T-helper 1 cell treated with Interleukin-12 subunit alpha and Interleukin-12 subunit beta and Interleukin-4 antibody, amounts not matched to agents 30 μg/mL and 1 μg/mL, for 36 hours (primary cell): ENCODE data around the gene ADAMTS12.

Experiments
- H3K27ac Mint-ChIP-seq: one replicate; pipeline ENCODE4 v1.8.0; 2021; ENCODE audit warnings: mild to moderate bottlenecking, mixed read lengths
- H3K27me3 Mint-ChIP-seq: one replicate; pipeline ENCODE4 v1.8.0; 2021; ENCODE audit warnings: low read depth, mixed read lengths
- H3K36me3 Mint-ChIP-seq: one replicate; pipeline ENCODE4 v1.8.0; 2021; ENCODE audit warnings: low read depth, mixed read lengths
- H3K4me1 Mint-ChIP-seq: one replicate; pipeline ENCODE4 v1.8.0; 2021; ENCODE audit warnings: low read depth, mixed read lengths
- H3K4me3 Mint-ChIP-seq: one replicate; pipeline ENCODE4 v1.8.0; 2021; ENCODE audit warnings: mild to moderate bottlenecking, moderate library complexity, mixed read lengths
- H3K9me3 Mint-ChIP-seq: one replicate; pipeline ENCODE4 v1.8.0; 2021; ENCODE audit warnings: mixed read lengths

The ADAMTS12 gene

GRCh38 chr5:33650911-33651310 lies 240.9 kb downstream of the ADAMTS12 start:
- Mint-ChIP-seq H3K9me3 (no peaks in the 10 kb centered on the region), H3K27me3 (no peaks in the 10 kb centered on the region), H3K36me3 (no peaks in the 10 kb centered on the region), H3K27ac (no peak overlapping the region), H3K4me1 (no peaks in the 10 kb centered on the region), H3K4me3 (no peak overlapping the region)

GRCh38 chr5:33649549-33650482 lies 242.0 kb downstream of the ADAMTS12 start:
- Mint-ChIP-seq H3K36me3 (no peaks in the 10 kb centered on the region), H3K27ac (no peak overlapping the region), H3K27me3 (no peaks in the 10 kb centered on the region), H3K9me3 (no peaks in the 10 kb centered on the region), H3K4me3 (no peak overlapping the region), H3K4me1 (no peaks in the 10 kb centered on the region)

- Mint-ChIP-seq H3K4me1 (no peaks in the 10 kb centered on the region), H3K9me3 (no peaks in the 10 kb centered on the region), H3K27ac (no peak overlapping the region), H3K4me3 (no peak overlapping the region), H3K27me3 (no peaks in the 10 kb centered on the region), H3K36me3 (no peaks in the 10 kb centered on the region)
These were observed 249.9 kb downstream of the ADAMTS12 start for GRCh38 chr5:33641744-33642505.

GRCh38 chr5:33639474-33639873 lies 252.3 kb downstream of the ADAMTS12 start:
- no peak overlapping the region for H3K4me3 Mint-ChIP-seq
- H3K27ac Mint-ChIP-seq, result no peak overlapping the region
- H3K36me3 Mint-ChIP-seq, result no peaks in the 10 kb centered on the region
- H3K9me3 Mint-ChIP-seq, result no peaks in the 10 kb centered on the region
- no peaks in the 10 kb centered on the region for H3K27me3 Mint-ChIP-seq
- H3K4me1 Mint-ChIP-seq, result no peaks in the 10 kb centered on the region

- no peak overlapping the region for H3K4me3 Mint-ChIP-seq
- no peaks in the 10 kb centered on the region for H3K4me1 Mint-ChIP-seq
- H3K27me3 Mint-ChIP-seq, result no peaks in the 10 kb centered on the region
- no peak overlapping the region for H3K27ac Mint-ChIP-seq
- no peaks in the 10 kb centered on the region for H3K36me3 Mint-ChIP-seq
- H3K9me3 Mint-ChIP-seq, result no peaks in the 10 kb centered on the region
These were observed 254.8 kb downstream of the ADAMTS12 start for GRCh38 chr5:33637011-33637410.

- Mint-ChIP-seq H3K36me3 (no peaks in the 10 kb centered on the region), H3K4me1 (no peaks in the 10 kb centered on the region), H3K4me3 (no peak overlapping the region), H3K27me3 (no peaks in the 10 kb centered on the region), H3K9me3 (no peaks in the 10 kb centered on the region), H3K27ac (no peak overlapping the region)
These were observed 256.2 kb downstream of the ADAMTS12 start for GRCh38 chr5:33635582-33635981.

GRCh38 chr5:33633699-33634098 lies 258.1 kb downstream of the ADAMTS12 start:
- no peaks in the 10 kb centered on the region for H3K36me3 Mint-ChIP-seq
- H3K27ac Mint-ChIP-seq, result no peak overlapping the region
- no peaks in the 10 kb centered on the region for H3K27me3 Mint-ChIP-seq
- no peaks in the 10 kb centered on the region for H3K9me3 Mint-ChIP-seq
- H3K4me3 Mint-ChIP-seq, result no peak overlapping the region
- H3K4me1 Mint-ChIP-seq, result no peaks in the 10 kb centered on the region

- no peaks in the 10 kb centered on the region for H3K27me3 Mint-ChIP-seq
- H3K36me3 Mint-ChIP-seq, result no peaks in the 10 kb centered on the region
- no peaks in the 10 kb centered on the region for H3K4me1 Mint-ChIP-seq
- H3K4me3 Mint-ChIP-seq, result no peak overlapping the region
- H3K27ac Mint-ChIP-seq, result no peak overlapping the region
- H3K9me3 Mint-ChIP-seq, result no peaks in the 10 kb centered on the region
These were observed 260.0 kb downstream of the ADAMTS12 start for GRCh38 chr5:33631786-33632185.

GRCh38 chr5:33631139-33631538 lies 260.7 kb downstream of the ADAMTS12 start:
- Mint-ChIP-seq H3K27ac (no peak overlapping the region), H3K27me3 (no peaks in the 10 kb centered on the region), H3K4me3 (no peak overlapping the region), H3K4me1 (no peaks in the 10 kb centered on the region), H3K36me3 (no peaks in the 10 kb centered on the region), H3K9me3 (no peaks in the 10 kb centered on the region)

GRCh38 chr5:33629999-33630398 lies 261.8 kb downstream of the ADAMTS12 start:
- Mint-ChIP-seq H3K4me3 (no peak overlapping the region), H3K36me3 (no peaks in the 10 kb centered on the region), H3K27ac (no peak overlapping the region), H3K27me3 (no peaks in the 10 kb centered on the region), H3K9me3 (no peaks in the 10 kb centered on the region), H3K4me1 (no peaks in the 10 kb centered on the region)

GRCh38 chr5:33628796-33629195 lies 263.0 kb downstream of the ADAMTS12 start:
- H3K9me3 Mint-ChIP-seq, result no peaks in the 10 kb centered on the region
- H3K27ac Mint-ChIP-seq, result no peak overlapping the region
- H3K36me3 Mint-ChIP-seq, result no peaks in the 10 kb centered on the region
- H3K4me3 Mint-ChIP-seq, result no peak overlapping the region
- no peaks in the 10 kb centered on the region for H3K27me3 Mint-ChIP-seq
- H3K4me1 Mint-ChIP-seq, result no peaks in the 10 kb centered on the region

- H3K4me3 Mint-ChIP-seq, result no peak overlapping the region
- no peak overlapping the region for H3K27ac Mint-ChIP-seq
- no peaks in the 10 kb centered on the region for H3K9me3 Mint-ChIP-seq
- H3K4me1 Mint-ChIP-seq, result no peaks in the 10 kb centered on the region
- no peaks in the 10 kb centered on the region for H3K27me3 Mint-ChIP-seq
- no peaks in the 10 kb centered on the region for H3K36me3 Mint-ChIP-seq
These were observed 270.3 kb downstream of the ADAMTS12 start for GRCh38 chr5:33621514-33621913.

- no peaks in the 10 kb centered on the region for H3K36me3 Mint-ChIP-seq
- no peaks in the 10 kb centered on the region for H3K9me3 Mint-ChIP-seq
- no peaks in the 10 kb centered on the region for H3K4me1 Mint-ChIP-seq
- H3K27ac Mint-ChIP-seq, result no peak overlapping the region
- H3K27me3 Mint-ChIP-seq, result no peaks in the 10 kb centered on the region
- H3K4me3 Mint-ChIP-seq, result no peak overlapping the region
These were observed 277.8 kb downstream of the ADAMTS12 start for GRCh38 chr5:33614039-33614438.

GRCh38 chr5:33612386-33612785 lies 279.4 kb downstream of the ADAMTS12 start:
- Mint-ChIP-seq H3K27me3 (no peaks in the 10 kb centered on the region), H3K9me3 (no peaks in the 10 kb centered on the region), H3K36me3 (no peaks in the 10 kb centered on the region), H3K4me3 (no peak overlapping the region), H3K27ac (no peak overlapping the region), H3K4me1 (no peaks in the 10 kb centered on the region)

GRCh38 chr5:33611877-33612276 lies 279.9 kb downstream of the ADAMTS12 start:
- H3K4me3 Mint-ChIP-seq, result no peak overlapping the region
- H3K9me3 Mint-ChIP-seq, result no peaks in the 10 kb centered on the region
- no peaks in the 10 kb centered on the region for H3K27me3 Mint-ChIP-seq
- H3K4me1 Mint-ChIP-seq, result no peaks in the 10 kb centered on the region
- no peaks in the 10 kb centered on the region for H3K36me3 Mint-ChIP-seq
- no peak overlapping the region for H3K27ac Mint-ChIP-seq
